H9 (cell line): ENCODE measurements around the gene NOTCH1. TPM values are rescaled to one million over a fixed set of nuclear protein-coding genes. Genes with fewer than 3 reads are reported as not detected.

Source experiments
- DNase-seq: peaks from one replicate; pipeline ENCODE4 v3.0.0-alpha.2; 2017
- H2AFZ ChIP-seq: one replicate; pipeline ENCODE4 v1.6.1; 2013; ENCODE audit warnings: mild to moderate bottlenecking, low read length, control low read depth, moderate library complexity
- H2AK5ac ChIP-seq: 2 replicates; pipeline ENCODE4 v1.6.1; 2013; ENCODE audit warnings: low read length, control low read depth, mixed read lengths; ENCODE audit not compliant: insufficient read length
- H2BK120ac ChIP-seq: one replicate; pipeline ENCODE4 v1.6.1; 2013; ENCODE audit warnings: low read depth, mild to moderate bottlenecking, low read length, control low read depth, inconsistent platforms; ENCODE audit not compliant: poor library complexity, severe bottlenecking
- H2BK12ac ChIP-seq: 2 replicates; pipeline ENCODE4 v1.6.1; 2013; ENCODE audit warnings: low read length, control low read depth, mixed read lengths, low read depth; ENCODE audit not compliant: insufficient read length
- H2BK15ac ChIP-seq: 2 replicates; pipeline ENCODE4 v1.6.1; 2013; ENCODE audit warnings: low read depth, low read length, control low read depth
- H2BK20ac ChIP-seq: one replicate; pipeline ENCODE4 v1.6.1; 2013; ENCODE audit warnings: low read depth, mild to moderate bottlenecking, low read length, control low read depth, inconsistent platforms; ENCODE audit not compliant: poor library complexity, severe bottlenecking
- H2BK5ac ChIP-seq: 2 replicates; pipeline ENCODE4 v1.6.1; 2013; ENCODE audit warnings: low read length, control low read depth, mixed read lengths; ENCODE audit not compliant: insufficient read length
- H3K14ac ChIP-seq: 2 replicates; pipeline ENCODE4 v1.6.1; 2013; ENCODE audit warnings: low read length, control low read depth; ENCODE audit not compliant: insufficient read depth
- H3K18ac ChIP-seq: 2 replicates; pipeline ENCODE4 v1.6.1; 2013; ENCODE audit warnings: low read depth, mild to moderate bottlenecking, mixed read lengths, low read length, control low read depth; ENCODE audit not compliant: insufficient read length
- H3K23ac ChIP-seq: 2 replicates; pipeline ENCODE4 v1.6.1; 2013; ENCODE audit warnings: low read length, control low read depth, mixed read lengths, low read depth; ENCODE audit not compliant: insufficient read length
- H3K23me2 ChIP-seq: 2 replicates; pipeline ENCODE4 v1.6.1; 2013; ENCODE audit warnings: low read depth, mild to moderate bottlenecking, mixed read lengths, low read length, control low read depth; ENCODE audit not compliant: insufficient read length, poor library complexity, severe bottlenecking
- H3K27ac ChIP-seq: 2 replicates; pipeline ENCODE4 v1.5.1; 2013; ENCODE audit warnings: low read length, control low read depth, mixed read lengths, low read depth; ENCODE audit not compliant: insufficient read length
- H3K27me3 ChIP-seq: 2 replicates; pipeline ENCODE4 v1.6.1; 2013; ENCODE audit warnings: low read length, control low read depth, inconsistent platforms; ENCODE audit not compliant: insufficient read depth
- H3K4ac ChIP-seq: 2 replicates; pipeline ENCODE4 v1.6.1; 2013; ENCODE audit warnings: low read depth, mild to moderate bottlenecking, control low read depth, inconsistent platforms, low read length, moderate library complexity
- H3K4me1 ChIP-seq: 2 replicates; pipeline ENCODE4 v1.6.1; 2013; ENCODE audit warnings: low read length, control low read depth, inconsistent platforms; ENCODE audit not compliant: insufficient read depth
- H3K4me2 ChIP-seq: 2 replicates; pipeline ENCODE4 v1.6.1; 2013; ENCODE audit warnings: low read length, control low read depth, mixed read lengths; ENCODE audit not compliant: insufficient read length, insufficient read depth
- H3K56ac ChIP-seq: 2 replicates; pipeline ENCODE4 v1.6.1; 2013; ENCODE audit warnings: low read depth, mild to moderate bottlenecking, mixed read lengths, low read length, control low read depth; ENCODE audit not compliant: insufficient read length
- H3K79me1 ChIP-seq: 2 replicates; pipeline ENCODE4 v1.6.1; 2013; ENCODE audit warnings: low read depth, mild to moderate bottlenecking, moderate library complexity, low read length, control low read depth, inconsistent platforms; ENCODE audit not compliant: insufficient read depth, poor library complexity, severe bottlenecking
- H3K79me2 ChIP-seq: 2 replicates; pipeline ENCODE4 v1.6.1; 2013; ENCODE audit warnings: low read length, control low read depth, inconsistent platforms; ENCODE audit not compliant: insufficient read depth
- H3K9ac ChIP-seq: 2 replicates; pipeline ENCODE4 v1.6.1; 2013; ENCODE audit warnings: low read length, control low read depth, mixed read lengths; ENCODE audit not compliant: insufficient read length; ENCODE audit errors: extremely low read depth
- H3K9me3 ChIP-seq: one replicate; pipeline ENCODE4 v1.6.1; 2013; ENCODE audit warnings: low read depth, low read length, inconsistent platforms; ENCODE audit not compliant: control insufficient read depth
- H3T11ph ChIP-seq: one replicate; pipeline ENCODE4 v1.6.1; 2013; ENCODE audit warnings: mild to moderate bottlenecking, low read length, control low read depth, inconsistent platforms
- H4K20me1 ChIP-seq: one replicate; pipeline ENCODE4 v1.6.1; 2013; ENCODE audit not compliant: control insufficient read depth, insufficient read length, insufficient read depth
- H4K5ac ChIP-seq: 2 replicates; pipeline ENCODE4 v1.6.1; 2013; ENCODE audit warnings: low read depth, mild to moderate bottlenecking, mixed read lengths, low read length, control low read depth; ENCODE audit not compliant: insufficient read length
- H4K8ac ChIP-seq: replicated peaks from 2 replicates; pipeline ENCODE4 v1.6.1; 2013; ENCODE audit warnings: low read length, control low read depth, mixed read lengths, low read depth; ENCODE audit not compliant: insufficient read length
- H4K91ac ChIP-seq: 2 replicates; pipeline ENCODE4 v1.6.1; 2013; ENCODE audit warnings: low read depth, mild to moderate bottlenecking, moderate library complexity, mixed read lengths, low read length, control low read depth; ENCODE audit not compliant: insufficient read length
- H3K27ac Mint-ChIP-seq, 3 experiments: 2 replicates in 2 of 3; 3 replicates in 1 of 3; pipeline ENCODE4 v1.8.0; 2020 to 2021; ENCODE audit warnings: mixed read lengths in 3 of 3, mild to moderate bottlenecking in 1 of 3, moderate library complexity in 1 of 3
- H3K27me3 Mint-ChIP-seq: 2 replicates; pipeline ENCODE4 v1.8.0; 2021; ENCODE audit warnings: low read depth, mild to moderate bottlenecking, moderate library complexity, mixed read lengths
- H3K36me3 Mint-ChIP-seq, 3 experiments: 2 replicates in 2 of 3; 3 replicates in 1 of 3; pipeline ENCODE4 v1.8.0; 2020 to 2021; ENCODE audit warnings: low read depth in 3 of 3, mixed read lengths in 3 of 3; ENCODE audit not compliant: insufficient read depth in 1 of 3
- H3K4me1 Mint-ChIP-seq, 2 experiments: 2 replicates each; pipeline ENCODE4 v1.8.0; 2020; ENCODE audit warnings: mixed read lengths in 2 of 2
- H3K4me3 Mint-ChIP-seq, 2 experiments: 2 replicates in 1 of 2; 3 replicates in 1 of 2; pipeline ENCODE4 v1.8.0; 2020 to 2021; ENCODE audit warnings: mild to moderate bottlenecking in 2 of 2, mixed read lengths in 2 of 2, moderate library complexity in 1 of 2
- H3K9me3 Mint-ChIP-seq, 2 experiments: 2 replicates in 1 of 2; 3 replicates in 1 of 2; pipeline ENCODE4 v1.8.0; 2020; ENCODE audit warnings: mild to moderate bottlenecking in 2 of 2, mixed read lengths in 2 of 2, moderate library complexity in 1 of 2
- CTCF ChIP-seq: fragments of 200-600 bp; sonication (generic); conservative IDR thresholded peaks from 3 replicates; pipeline ENCODE4 v1.8.0; 2021; ENCODE audit warnings: antibody characterized with exemption, mild to moderate bottlenecking
- WGBS: extraction: QIAGEN DNeasy Blood & Tissue Kit; methylation state at CpG from one replicate; pipeline ENCODE4 v1.1.7; 2013; ENCODE audit warnings: missing lambda C conversion rate, low lambda C conversion rate, mixed read lengths; ENCODE audit not compliant: insufficient read length; ENCODE audit errors: extremely low coverage; 5-methylcytosine and 5-hydroxymethylcytosine counted together
- total RNA-seq: library from RNA; stranded (reverse); gene quantifications from 2 replicates; pipeline ENCODE4 v1.2.1, GENCODE V29; 2021

NOTCH1 gene
- total RNA-seq, 1 experiment from 2014 or later, result 71.6 TPM

GRCh38 chr9:136529516-136530460 is 16.1 kb downstream of the NOTCH1 start:
- Mint-ChIP-seq H3K9me3 (peaks cover 6 to 8% of the 10 kb centered on the region in 2 experiments), H3K27ac (peak overlapping the region; percentile 64 to 78 (median 77); a peak in 4 of 7 replicates), H3K36me3 (peaks cover 4 to 5% (median 5%) of the 10 kb centered on the region in 3 experiments; a peak in 3 of 7 replicates), H3K27me3 (no peaks in the 10 kb centered on the region), H3K4me1 (peaks cover 5 to 33% of the 10 kb centered on the region in 2 experiments), H3K4me3 (peak overlapping the region in 1 of 2 experiments; percentile 38; a peak in 1 of 5 replicates)
- Histone ChIP-seq H3K79me1 (peaks cover 4% of the 10 kb centered on the region), H3K9ac (no peak overlapping the region), H3K23ac (no peak overlapping the region), H2BK120ac (no peak overlapping the region), H2BK20ac (no peak overlapping the region), H3K14ac (no peak overlapping the region; the same call in 1 of the 2 replicates), H4K8ac (no peak overlapping the region), H4K20me1 (no peaks in the 10 kb centered on the region), H3K9me3 (no peaks in the 10 kb centered on the region), H2AFZ (no peak overlapping the region), H2BK12ac (no peak overlapping the region), H3K23me2 (no peaks in the 10 kb centered on the region), H3K4ac (no peak overlapping the region), H2BK15ac (no peak overlapping the region), H3K27me3 (no peaks in the 10 kb centered on the region), H3T11ph (no peak overlapping the region), H2AK5ac (no peak overlapping the region), H4K5ac (no peak overlapping the region), H3K27ac (no peak overlapping the region), H3K79me2 (peaks cover 2% of the 10 kb centered on the region; the same call in 1 of the 2 replicates), H3K4me2 (no peak overlapping the region), H3K4me1 (no peaks in the 10 kb centered on the region), H3K18ac (no peak overlapping the region), H2BK5ac (no peak overlapping the region), H3K56ac (no peak overlapping the region), H4K91ac (no peak overlapping the region)
- DNase-seq, result no peak
- no peak for TF ChIP-seq CTCF
- WGBS, result no CpG with 5 or more reads among the region's 40 CpGs
